Sigmoid colon (tissue), 4 donors: ENCODE results near the gene KLK2.

Experiments
- EP300 ChIP-seq, 4 donors: sonication (generic); formaldehyde crosslinking; IDR thresholded peaks; one replicate each; pipeline ENCODE4 v1.6.1; 2017; ENCODE audit warnings: antibody characterized with exemption in 4 of 4
- POLR2A ChIP-seq, 2 donors: fragments of 450-650 bp; IDR thresholded peaks; one replicate each; pipeline ENCODE4 v1.6.1; 2016; ENCODE audit warnings: antibody characterized with exemption in 2 of 2, mild to moderate bottlenecking in 2 of 2, moderate library complexity in 2 of 2
- POLR2AphosphoS5 ChIP-seq, 4 donors: sonication (generic); formaldehyde crosslinking; IDR thresholded peaks; one replicate each; pipeline ENCODE4 v1.6.1; 2017; ENCODE audit warnings: antibody characterized with exemption in 4 of 4
- TF ChIP-seq, protein P1 (sequence below), 4 experiments: fragments of 450-650 bp in 3 of 4; fragments of 200-600 bp in 1 of 4; IDR thresholded peaks; one replicate each; pipeline ENCODE4 v1.5.1; 2016 to 2019; ENCODE audit warnings: antibody characterized with exemption in 4 of 4, mild to moderate bottlenecking in 3 of 4, moderate library complexity in 2 of 4

GRCh38 chr19:50897612-50898011, 24.4 kb downstream of the KLK2 start:
- TF ChIP-seq EP300 (IDR thresholded peaks at IDR 0.05), result no peak
- TF ChIP-seq, protein P1, sequence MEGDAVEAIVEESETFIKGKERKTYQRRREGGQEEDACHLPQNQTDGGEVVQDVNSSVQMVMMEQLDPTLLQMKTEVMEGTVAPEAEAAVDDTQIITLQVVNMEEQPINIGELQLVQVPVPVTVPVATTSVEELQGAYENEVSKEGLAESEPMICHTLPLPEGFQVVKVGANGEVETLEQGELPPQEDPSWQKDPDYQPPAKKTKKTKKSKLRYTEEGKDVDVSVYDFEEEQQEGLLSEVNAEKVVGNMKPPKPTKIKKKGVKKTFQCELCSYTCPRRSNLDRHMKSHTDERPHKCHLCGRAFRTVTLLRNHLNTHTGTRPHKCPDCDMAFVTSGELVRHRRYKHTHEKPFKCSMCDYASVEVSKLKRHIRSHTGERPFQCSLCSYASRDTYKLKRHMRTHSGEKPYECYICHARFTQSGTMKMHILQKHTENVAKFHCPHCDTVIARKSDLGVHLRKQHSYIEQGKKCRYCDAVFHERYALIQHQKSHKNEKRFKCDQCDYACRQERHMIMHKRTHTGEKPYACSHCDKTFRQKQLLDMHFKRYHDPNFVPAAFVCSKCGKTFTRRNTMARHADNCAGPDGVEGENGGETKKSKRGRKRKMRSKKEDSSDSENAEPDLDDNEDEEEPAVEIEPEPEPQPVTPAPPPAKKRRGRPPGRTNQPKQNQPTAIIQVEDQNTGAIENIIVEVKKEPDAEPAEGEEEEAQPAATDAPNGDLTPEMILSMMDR (IDR thresholded peaks at IDR 0.05), result no peak
- TF ChIP-seq POLR2A (IDR thresholded peaks at IDR 0.05), result no peak
- TF ChIP-seq POLR2AphosphoS5 (IDR thresholded peaks at IDR 0.05), result no peak
